WTC11 (cell line): ENCODE results near the gene RND3. TPM values are rescaled to one million over a fixed set of nuclear protein-coding genes. Genes with fewer than 3 reads are reported as not detected.

ENCODE experiments used
- ATAC-seq: fragments of 200-7000 bp; cut with Tn5 transposase; 2 replicates; pipeline ENCODE4 v1.10.0; 2021; ENCODE audit warnings: mild to moderate bottlenecking, moderate library complexity
- CTCF ChIA-PET: fragments of 300-600 bp; sonication (Branson Sonifier 250); formaldehyde crosslinking; loops from one replicate; lab custom pipeline; 2021; ENCODE audit warnings: antibody characterized with exemption; lab: Charles Lee
- POLR2A ChIA-PET: fragments of 350-600 bp; sonication (Branson Sonifier 250); formaldehyde crosslinking; loops from one replicate; lab custom pipeline; 2021; ENCODE audit warnings: antibody characterized with exemption; lab: Charles Lee
- DNase-seq: peaks from one replicate; pipeline ENCODE4 v3.0.0; 2021; ENCODE audit warnings: low spot score
- H3K27ac Mint-ChIP-seq: 2 replicates; pipeline ENCODE4 v1.8.0; 2021; ENCODE audit warnings: mixed read lengths
- H3K27me3 Mint-ChIP-seq: 2 replicates; pipeline ENCODE4 v1.8.0; 2021; ENCODE audit warnings: low read depth, mild to moderate bottlenecking, moderate library complexity, mixed read lengths
- H3K36me3 Mint-ChIP-seq: 2 replicates; pipeline ENCODE4 v1.8.0; 2021; ENCODE audit warnings: mixed read lengths
- H3K4me1 Mint-ChIP-seq: 2 replicates; pipeline ENCODE4 v1.8.0; 2022; ENCODE audit warnings: mixed read lengths
- H3K4me3 Mint-ChIP-seq: 2 replicates; pipeline ENCODE4 v1.8.0; 2021; ENCODE audit warnings: mild to moderate bottlenecking, moderate library complexity, mixed read lengths
- H3K9me3 Mint-ChIP-seq: 2 replicates; pipeline ENCODE4 v1.8.0; 2021; ENCODE audit warnings: mixed read lengths
- E2F4 ChIP-seq: sonication (generic); formaldehyde crosslinking; IDR thresholded peaks from 2 replicates; pipeline ENCODE4 v1.8.1; 2022; ENCODE audit warnings: low read depth, mild to moderate bottlenecking, moderate library complexity, missing genetic modification reagents, borderline replicate concordance
- E2F5 ChIP-seq: sonication (generic); formaldehyde crosslinking; IDR thresholded peaks from 2 replicates; pipeline ENCODE4 v1.8.1; 2022; ENCODE audit warnings: mild to moderate bottlenecking, moderate library complexity, missing genetic modification reagents
- ETV6 ChIP-seq: sonication (generic); formaldehyde crosslinking; IDR thresholded peaks from 2 replicates; pipeline ENCODE4 v1.8.1; 2022; ENCODE audit warnings: mild to moderate bottlenecking, missing genetic modification reagents
- RORB ChIP-seq: fragments of 250-450 bp; sonication (Bioruptor Pico); IDR thresholded peaks from 2 replicates; pipeline ENCODE4 v1.9.0; 2021; ENCODE audit warnings: mild to moderate bottlenecking
- TEAD4 ChIP-seq: sonication (generic); formaldehyde crosslinking; IDR thresholded peaks from 2 replicates; pipeline ENCODE4 v1.8.0; 2022; ENCODE audit warnings: mild to moderate bottlenecking, missing genetic modification reagents
- ZBTB43 ChIP-seq: sonication (generic); formaldehyde crosslinking; IDR thresholded peaks from 2 replicates; pipeline ENCODE4 v1.8.1; 2023; ENCODE audit warnings: mild to moderate bottlenecking, missing genetic modification reagents
- ZNF121 ChIP-seq: sonication (generic); formaldehyde crosslinking; IDR thresholded peaks from 2 replicates; pipeline ENCODE4 v1.8.0; 2023; ENCODE audit warnings: missing genetic modification reagents
- ZNF138 ChIP-seq: sonication (generic); formaldehyde crosslinking; conservative IDR thresholded peaks from 2 replicates; pipeline ENCODE4 v1.8.1; 2022; ENCODE audit warnings: mild to moderate bottlenecking, moderate library complexity, missing genetic modification reagents
- ZNF317 ChIP-seq: sonication (generic); formaldehyde crosslinking; IDR thresholded peaks from 2 replicates; pipeline ENCODE4 v1.8.1; 2023; ENCODE audit warnings: low read depth, mild to moderate bottlenecking, moderate library complexity, missing genetic modification reagents, borderline replicate concordance
- ZNF416 ChIP-seq: fragments of 250-450 bp; sonication (Bioruptor Pico); IDR thresholded peaks from 2 replicates; pipeline ENCODE4 v1.9.0; 2021; ENCODE audit warnings: mild to moderate bottlenecking, inconsistent platforms
- total RNA-seq: library from RNA; stranded (reverse); gene quantifications from 3 replicates; pipeline ENCODE4 v1.2.3, GENCODE V29; 2021
- TF ChIP-seq, protein P1 (sequence below): fragments of 250-450 bp; sonication (Bioruptor Pico); IDR thresholded peaks from 2 replicates; pipeline ENCODE4 v1.9.0; 2021; ENCODE audit warnings: mild to moderate bottlenecking
- TF ChIP-seq, protein P2 (sequence below): sonication (generic); formaldehyde crosslinking; IDR thresholded peaks from 2 replicates; pipeline ENCODE4 v1.8.0; 2022; ENCODE audit warnings: mild to moderate bottlenecking, missing genetic modification reagents
- TF ChIP-seq, protein P3 (sequence below): sonication (generic); formaldehyde crosslinking; IDR thresholded peaks from 2 replicates; pipeline ENCODE4 v1.8.0; 2022; ENCODE audit warnings: mild to moderate bottlenecking, missing genetic modification reagents
- TF ChIP-seq, protein P4 (sequence below): fragments of 250-450 bp; sonication (Bioruptor Pico); IDR thresholded peaks from 2 replicates; pipeline ENCODE4 v1.9.0; 2021; ENCODE audit warnings: mild to moderate bottlenecking, borderline replicate concordance
- TF ChIP-seq, protein P5 (sequence below): sonication (generic); formaldehyde crosslinking; IDR thresholded peaks from 2 replicates; pipeline ENCODE4 v1.8.0; 2023; ENCODE audit warnings: mild to moderate bottlenecking, missing genetic modification reagents
- TF ChIP-seq, protein P6 (sequence below): fragments of 250-450 bp; sonication (Bioruptor Pico); IDR thresholded peaks from 2 replicates; pipeline ENCODE4 v1.9.0; 2021; ENCODE audit warnings: mild to moderate bottlenecking
- TF ChIP-seq, protein P7 (sequence below): sonication (generic); formaldehyde crosslinking; IDR thresholded peaks from 2 replicates; pipeline ENCODE4 v1.8.0; 2022; ENCODE audit warnings: missing genetic modification reagents

The RND3 gene
- total RNA-seq, 1 experiment from 2014 or later: 64.4 TPM

DNA sequence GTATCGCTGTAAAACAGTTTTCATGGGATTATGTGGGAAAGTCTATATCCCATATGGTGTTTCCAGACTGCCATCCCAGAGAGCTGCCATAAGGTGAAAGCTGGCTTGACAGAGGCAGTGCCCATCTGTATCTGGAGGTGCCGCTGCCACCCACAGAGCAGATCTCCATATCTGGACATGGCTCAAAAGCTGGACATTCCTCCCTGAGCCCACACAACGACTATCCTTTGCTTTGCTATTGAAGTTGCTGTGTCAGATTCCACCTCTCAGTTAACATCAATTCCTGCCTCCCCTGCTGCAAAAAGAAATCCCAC lies 55.2 kb downstream of the RND3 start:
- Mint-ChIP-seq H3K4me1 (peaks cover 18% of the 10 kb centered on the region), H3K27ac (no peak overlapping the region), H3K27me3 (no peaks in the 10 kb centered on the region), H3K4me3 (no peak overlapping the region), H3K9me3 (peaks cover 34% of the 10 kb centered on the region), H3K36me3 (peaks cover 30% of the 10 kb centered on the region)
- no peak for DNase-seq
- TF ChIP-seq, protein P1, sequence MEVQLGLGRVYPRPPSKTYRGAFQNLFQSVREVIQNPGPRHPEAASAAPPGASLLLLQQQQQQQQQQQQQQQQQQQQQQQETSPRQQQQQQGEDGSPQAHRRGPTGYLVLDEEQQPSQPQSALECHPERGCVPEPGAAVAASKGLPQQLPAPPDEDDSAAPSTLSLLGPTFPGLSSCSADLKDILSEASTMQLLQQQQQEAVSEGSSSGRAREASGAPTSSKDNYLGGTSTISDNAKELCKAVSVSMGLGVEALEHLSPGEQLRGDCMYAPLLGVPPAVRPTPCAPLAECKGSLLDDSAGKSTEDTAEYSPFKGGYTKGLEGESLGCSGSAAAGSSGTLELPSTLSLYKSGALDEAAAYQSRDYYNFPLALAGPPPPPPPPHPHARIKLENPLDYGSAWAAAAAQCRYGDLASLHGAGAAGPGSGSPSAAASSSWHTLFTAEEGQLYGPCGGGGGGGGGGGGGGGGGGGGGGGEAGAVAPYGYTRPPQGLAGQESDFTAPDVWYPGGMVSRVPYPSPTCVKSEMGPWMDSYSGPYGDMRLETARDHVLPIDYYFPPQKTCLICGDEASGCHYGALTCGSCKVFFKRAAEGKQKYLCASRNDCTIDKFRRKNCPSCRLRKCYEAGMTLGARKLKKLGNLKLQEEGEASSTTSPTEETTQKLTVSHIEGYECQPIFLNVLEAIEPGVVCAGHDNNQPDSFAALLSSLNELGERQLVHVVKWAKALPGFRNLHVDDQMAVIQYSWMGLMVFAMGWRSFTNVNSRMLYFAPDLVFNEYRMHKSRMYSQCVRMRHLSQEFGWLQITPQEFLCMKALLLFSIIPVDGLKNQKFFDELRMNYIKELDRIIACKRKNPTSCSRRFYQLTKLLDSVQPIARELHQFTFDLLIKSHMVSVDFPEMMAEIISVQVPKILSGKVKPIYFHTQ (CRISPR knock-in tag): no peak
- TF ChIP-seq E2F4 (CRISPR knock-in tag) (no peak), ZBTB43 (CRISPR knock-in tag) (no peak), TEAD4 (CRISPR knock-in tag) (no peak), RORB (no peak), ZNF317 (CRISPR knock-in tag) (no peak), ZNF138 (CRISPR knock-in tag) (no peak), ZNF416 (no peak), ETV6 (CRISPR knock-in tag) (no peak), ZNF121 (CRISPR knock-in tag) (no peak), E2F5 (CRISPR knock-in tag) (no peak)
- TF ChIP-seq, protein P2, sequence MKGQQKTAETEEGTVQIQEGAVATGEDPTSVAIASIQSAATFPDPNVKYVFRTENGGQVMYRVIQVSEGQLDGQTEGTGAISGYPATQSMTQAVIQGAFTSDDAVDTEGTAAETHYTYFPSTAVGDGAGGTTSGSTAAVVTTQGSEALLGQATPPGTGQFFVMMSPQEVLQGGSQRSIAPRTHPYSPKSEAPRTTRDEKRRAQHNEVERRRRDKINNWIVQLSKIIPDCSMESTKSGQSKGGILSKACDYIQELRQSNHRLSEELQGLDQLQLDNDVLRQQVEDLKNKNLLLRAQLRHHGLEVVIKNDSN (CRISPR knock-in tag): no peak
- TF ChIP-seq, protein P3, sequence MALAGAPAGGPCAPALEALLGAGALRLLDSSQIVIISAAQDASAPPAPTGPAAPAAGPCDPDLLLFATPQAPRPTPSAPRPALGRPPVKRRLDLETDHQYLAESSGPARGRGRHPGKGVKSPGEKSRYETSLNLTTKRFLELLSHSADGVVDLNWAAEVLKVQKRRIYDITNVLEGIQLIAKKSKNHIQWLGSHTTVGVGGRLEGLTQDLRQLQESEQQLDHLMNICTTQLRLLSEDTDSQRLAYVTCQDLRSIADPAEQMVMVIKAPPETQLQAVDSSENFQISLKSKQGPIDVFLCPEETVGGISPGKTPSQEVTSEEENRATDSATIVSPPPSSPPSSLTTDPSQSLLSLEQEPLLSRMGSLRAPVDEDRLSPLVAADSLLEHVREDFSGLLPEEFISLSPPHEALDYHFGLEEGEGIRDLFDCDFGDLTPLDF (CRISPR knock-in tag): no peak
- TF ChIP-seq, protein P4, sequence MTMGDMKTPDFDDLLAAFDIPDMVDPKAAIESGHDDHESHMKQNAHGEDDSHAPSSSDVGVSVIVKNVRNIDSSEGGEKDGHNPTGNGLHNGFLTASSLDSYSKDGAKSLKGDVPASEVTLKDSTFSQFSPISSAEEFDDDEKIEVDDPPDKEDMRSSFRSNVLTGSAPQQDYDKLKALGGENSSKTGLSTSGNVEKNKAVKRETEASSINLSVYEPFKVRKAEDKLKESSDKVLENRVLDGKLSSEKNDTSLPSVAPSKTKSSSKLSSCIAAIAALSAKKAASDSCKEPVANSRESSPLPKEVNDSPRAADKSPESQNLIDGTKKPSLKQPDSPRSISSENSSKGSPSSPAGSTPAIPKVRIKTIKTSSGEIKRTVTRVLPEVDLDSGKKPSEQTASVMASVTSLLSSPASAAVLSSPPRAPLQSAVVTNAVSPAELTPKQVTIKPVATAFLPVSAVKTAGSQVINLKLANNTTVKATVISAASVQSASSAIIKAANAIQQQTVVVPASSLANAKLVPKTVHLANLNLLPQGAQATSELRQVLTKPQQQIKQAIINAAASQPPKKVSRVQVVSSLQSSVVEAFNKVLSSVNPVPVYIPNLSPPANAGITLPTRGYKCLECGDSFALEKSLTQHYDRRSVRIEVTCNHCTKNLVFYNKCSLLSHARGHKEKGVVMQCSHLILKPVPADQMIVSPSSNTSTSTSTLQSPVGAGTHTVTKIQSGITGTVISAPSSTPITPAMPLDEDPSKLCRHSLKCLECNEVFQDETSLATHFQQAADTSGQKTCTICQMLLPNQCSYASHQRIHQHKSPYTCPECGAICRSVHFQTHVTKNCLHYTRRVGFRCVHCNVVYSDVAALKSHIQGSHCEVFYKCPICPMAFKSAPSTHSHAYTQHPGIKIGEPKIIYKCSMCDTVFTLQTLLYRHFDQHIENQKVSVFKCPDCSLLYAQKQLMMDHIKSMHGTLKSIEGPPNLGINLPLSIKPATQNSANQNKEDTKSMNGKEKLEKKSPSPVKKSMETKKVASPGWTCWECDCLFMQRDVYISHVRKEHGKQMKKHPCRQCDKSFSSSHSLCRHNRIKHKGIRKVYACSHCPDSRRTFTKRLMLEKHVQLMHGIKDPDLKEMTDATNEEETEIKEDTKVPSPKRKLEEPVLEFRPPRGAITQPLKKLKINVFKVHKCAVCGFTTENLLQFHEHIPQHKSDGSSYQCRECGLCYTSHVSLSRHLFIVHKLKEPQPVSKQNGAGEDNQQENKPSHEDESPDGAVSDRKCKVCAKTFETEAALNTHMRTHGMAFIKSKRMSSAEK (CRISPR knock-in tag): no peak
- TF ChIP-seq, protein P5, sequence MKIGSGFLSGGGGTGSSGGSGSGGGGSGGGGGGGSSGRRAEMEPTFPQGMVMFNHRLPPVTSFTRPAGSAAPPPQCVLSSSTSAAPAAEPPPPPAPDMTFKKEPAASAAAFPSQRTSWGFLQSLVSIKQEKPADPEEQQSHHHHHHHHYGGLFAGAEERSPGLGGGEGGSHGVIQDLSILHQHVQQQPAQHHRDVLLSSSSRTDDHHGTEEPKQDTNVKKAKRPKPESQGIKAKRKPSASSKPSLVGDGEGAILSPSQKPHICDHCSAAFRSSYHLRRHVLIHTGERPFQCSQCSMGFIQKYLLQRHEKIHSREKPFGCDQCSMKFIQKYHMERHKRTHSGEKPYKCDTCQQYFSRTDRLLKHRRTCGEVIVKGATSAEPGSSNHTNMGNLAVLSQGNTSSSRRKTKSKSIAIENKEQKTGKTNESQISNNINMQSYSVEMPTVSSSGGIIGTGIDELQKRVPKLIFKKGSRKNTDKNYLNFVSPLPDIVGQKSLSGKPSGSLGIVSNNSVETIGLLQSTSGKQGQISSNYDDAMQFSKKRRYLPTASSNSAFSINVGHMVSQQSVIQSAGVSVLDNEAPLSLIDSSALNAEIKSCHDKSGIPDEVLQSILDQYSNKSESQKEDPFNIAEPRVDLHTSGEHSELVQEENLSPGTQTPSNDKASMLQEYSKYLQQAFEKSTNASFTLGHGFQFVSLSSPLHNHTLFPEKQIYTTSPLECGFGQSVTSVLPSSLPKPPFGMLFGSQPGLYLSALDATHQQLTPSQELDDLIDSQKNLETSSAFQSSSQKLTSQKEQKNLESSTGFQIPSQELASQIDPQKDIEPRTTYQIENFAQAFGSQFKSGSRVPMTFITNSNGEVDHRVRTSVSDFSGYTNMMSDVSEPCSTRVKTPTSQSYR (CRISPR knock-in tag): no peak
- TF ChIP-seq, protein P6, sequence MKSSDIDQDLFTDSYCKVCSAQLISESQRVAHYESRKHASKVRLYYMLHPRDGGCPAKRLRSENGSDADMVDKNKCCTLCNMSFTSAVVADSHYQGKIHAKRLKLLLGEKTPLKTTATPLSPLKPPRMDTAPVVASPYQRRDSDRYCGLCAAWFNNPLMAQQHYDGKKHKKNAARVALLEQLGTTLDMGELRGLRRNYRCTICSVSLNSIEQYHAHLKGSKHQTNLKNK: no peak
- TF ChIP-seq, protein P7, sequence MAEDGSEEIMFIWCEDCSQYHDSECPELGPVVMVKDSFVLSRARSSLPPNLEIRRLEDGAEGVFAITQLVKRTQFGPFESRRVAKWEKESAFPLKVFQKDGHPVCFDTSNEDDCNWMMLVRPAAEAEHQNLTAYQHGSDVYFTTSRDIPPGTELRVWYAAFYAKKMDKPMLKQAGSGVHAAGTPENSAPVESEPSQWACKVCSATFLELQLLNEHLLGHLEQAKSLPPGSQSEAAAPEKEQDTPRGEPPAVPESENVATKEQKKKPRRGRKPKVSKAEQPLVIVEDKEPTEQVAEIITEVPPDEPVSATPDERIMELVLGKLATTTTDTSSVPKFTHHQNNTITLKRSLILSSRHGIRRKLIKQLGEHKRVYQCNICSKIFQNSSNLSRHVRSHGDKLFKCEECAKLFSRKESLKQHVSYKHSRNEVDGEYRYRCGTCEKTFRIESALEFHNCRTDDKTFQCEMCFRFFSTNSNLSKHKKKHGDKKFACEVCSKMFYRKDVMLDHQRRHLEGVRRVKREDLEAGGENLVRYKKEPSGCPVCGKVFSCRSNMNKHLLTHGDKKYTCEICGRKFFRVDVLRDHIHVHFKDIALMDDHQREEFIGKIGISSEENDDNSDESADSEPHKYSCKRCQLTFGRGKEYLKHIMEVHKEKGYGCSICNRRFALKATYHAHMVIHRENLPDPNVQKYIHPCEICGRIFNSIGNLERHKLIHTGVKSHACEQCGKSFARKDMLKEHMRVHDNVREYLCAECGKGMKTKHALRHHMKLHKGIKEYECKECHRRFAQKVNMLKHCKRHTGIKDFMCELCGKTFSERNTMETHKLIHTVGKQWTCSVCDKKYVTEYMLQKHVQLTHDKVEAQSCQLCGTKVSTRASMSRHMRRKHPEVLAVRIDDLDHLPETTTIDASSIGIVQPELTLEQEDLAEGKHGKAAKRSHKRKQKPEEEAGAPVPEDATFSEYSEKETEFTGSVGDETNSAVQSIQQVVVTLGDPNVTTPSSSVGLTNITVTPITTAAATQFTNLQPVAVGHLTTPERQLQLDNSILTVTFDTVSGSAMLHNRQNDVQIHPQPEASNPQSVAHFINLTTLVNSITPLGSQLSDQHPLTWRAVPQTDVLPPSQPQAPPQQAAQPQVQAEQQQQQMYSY (CRISPR knock-in tag): no peak
- no peak for ATAC-seq
- ChIA-PET POLR2A (interaction anchor here (0.6 kb wide), 1 partner anchor 394 kb away, joined by 8 read pairs; no protein-coding TSS in a partner anchor), CTCF (no interaction called here)
